ENCODE results near the gene RABL2B.

DNA sequence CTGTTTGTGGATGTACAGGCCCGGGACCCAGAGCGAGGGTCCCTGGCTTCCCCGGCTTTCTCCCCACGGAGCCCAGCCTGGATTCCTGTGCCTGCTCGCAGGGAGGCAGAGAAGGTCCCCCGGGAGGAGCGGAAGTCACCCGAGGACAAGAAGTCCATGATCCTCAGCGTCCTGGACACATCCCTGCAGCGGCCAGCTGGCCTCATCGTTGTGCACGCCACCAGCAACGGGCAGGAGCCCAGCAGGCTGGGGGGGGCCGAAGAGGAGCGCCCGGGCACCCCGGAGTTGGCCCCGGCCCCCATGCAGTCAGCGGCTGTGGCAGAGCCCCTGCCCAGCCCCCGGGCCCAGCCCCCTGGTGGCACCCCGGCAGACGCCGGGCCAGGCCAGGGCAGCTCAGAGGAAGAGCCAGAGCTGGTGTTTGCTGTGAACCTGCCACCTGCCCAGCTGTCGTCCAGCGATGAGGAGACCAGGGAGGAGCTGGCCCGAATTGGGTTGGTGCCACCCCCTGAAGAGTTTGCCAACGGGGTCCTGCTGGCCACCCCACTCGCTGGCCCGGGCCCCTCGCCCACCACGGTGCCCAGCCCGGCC lies 62.1 kb downstream of the RABL2B start:
- TF ChIP-seq POLR2A (IDR thresholded peaks at IDR 0.05) = no peak
- TF ChIP-seq, protein P1, sequence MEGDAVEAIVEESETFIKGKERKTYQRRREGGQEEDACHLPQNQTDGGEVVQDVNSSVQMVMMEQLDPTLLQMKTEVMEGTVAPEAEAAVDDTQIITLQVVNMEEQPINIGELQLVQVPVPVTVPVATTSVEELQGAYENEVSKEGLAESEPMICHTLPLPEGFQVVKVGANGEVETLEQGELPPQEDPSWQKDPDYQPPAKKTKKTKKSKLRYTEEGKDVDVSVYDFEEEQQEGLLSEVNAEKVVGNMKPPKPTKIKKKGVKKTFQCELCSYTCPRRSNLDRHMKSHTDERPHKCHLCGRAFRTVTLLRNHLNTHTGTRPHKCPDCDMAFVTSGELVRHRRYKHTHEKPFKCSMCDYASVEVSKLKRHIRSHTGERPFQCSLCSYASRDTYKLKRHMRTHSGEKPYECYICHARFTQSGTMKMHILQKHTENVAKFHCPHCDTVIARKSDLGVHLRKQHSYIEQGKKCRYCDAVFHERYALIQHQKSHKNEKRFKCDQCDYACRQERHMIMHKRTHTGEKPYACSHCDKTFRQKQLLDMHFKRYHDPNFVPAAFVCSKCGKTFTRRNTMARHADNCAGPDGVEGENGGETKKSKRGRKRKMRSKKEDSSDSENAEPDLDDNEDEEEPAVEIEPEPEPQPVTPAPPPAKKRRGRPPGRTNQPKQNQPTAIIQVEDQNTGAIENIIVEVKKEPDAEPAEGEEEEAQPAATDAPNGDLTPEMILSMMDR (IDR thresholded peaks at IDR 0.05) = no peak
